GM21529 (cell line): Measurements from ENCODE around the gene ACP2.

Experiments used
- ATAC-seq: cut with Tn5 transposase; IDR thresholded peaks from one replicate; pipeline ENCODE4 v1.9.1; 2021; ENCODE audit not compliant: unreplicated experiment

Gene ACP2

GRCh38 chr11:47269002-47269828 is 20.6 kb upstream of the ACP2 start:
- ATAC-seq: peak; percentile 54

GRCh38 chr11:47268448-47269001 is 19.9 kb upstream of the ACP2 start:
- no peak for ATAC-seq

DNA sequence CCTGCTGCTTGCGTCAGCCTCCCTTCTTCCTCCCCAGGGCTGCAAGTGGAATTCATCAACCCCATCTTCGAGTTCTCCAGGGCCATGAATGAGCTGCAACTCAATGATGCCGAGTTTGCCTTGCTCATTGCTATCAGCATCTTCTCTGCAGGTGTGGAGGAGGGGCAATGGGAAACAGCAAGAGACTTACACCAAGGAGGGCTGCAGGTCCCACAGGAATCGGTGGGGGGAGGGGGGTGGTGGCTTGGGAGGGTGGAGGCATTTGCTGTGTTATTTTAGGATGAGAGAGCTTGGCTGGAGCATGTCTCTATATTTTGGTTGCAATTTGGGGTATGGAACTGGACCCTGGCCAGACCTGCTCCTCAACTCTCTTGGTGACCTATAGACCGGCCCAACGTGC is 19.3 kb upstream of the ACP2 start:
- ATAC-seq: no peak

DNA sequence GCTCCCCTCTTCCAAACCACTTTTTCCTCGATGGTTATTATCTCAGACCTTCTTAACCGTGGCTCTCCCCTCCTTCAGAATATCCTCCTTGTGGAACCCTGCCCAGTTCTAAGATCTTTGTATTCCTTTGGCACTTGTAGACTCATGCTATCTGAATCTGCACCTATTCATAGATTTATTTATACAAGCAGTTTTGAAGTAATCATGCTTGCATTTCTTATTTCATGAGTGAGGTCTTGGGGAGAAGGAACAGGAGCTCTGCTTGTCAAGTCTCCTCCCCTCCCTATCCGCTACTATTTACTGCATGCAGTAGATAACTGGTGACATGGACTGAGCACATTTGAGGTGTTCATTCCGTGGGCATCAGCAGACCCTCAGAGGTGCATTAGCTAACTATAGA is 15.9 kb upstream of the ACP2 start:
- no peak for ATAC-seq

DNA sequence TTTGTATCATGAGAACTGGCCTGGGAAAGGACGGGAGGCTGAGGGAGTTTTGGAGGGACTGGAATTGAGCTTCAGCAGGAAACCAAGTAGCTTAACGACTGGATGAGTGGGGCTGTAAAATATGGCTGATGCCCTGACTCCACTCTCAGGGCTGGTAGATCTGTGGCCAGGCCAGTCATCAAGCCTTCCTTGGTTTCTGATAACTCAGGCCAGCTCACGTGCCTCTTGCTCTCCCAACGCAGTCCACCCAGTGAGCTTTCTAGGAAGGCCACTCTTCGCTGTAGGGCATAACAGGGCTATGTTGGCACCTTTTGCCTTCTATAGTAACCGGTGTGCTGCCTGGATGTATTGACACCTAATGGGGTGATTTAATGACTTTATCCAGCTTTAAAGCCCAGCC is 15.5 kb upstream of the ACP2 start:
- ATAC-seq: no peak

DNA sequence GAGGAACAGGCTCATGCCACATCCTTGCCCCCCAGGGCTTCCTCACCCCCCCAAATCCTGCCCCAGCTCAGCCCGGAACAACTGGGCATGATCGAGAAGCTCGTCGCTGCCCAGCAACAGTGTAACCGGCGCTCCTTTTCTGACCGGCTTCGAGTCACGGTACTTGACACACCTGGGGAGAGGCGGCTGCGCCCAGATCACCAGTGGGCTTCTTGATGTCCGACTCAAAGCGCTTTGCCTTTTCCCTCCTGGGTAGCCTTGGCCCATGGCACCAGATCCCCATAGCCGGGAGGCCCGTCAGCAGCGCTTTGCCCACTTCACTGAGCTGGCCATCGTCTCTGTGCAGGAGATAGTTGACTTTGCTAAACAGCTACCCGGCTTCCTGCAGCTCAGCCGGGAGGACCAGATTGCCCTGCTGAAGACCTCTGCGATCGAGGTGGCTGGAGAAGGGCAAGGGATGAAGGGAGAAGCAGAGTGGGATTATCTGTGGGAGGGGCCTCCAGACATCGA is 12.7 kb upstream of the ACP2 start:
- ATAC-seq: no peak

GRCh38 chr11:47260366-47260765 is 11.8 kb upstream of the ACP2 start:
- no peak for ATAC-seq

GRCh38 chr11:47259232-47259977 is 10.8 kb upstream of the ACP2 start:
- no peak for ATAC-seq

GRCh38 chr11:47258317-47258902 is 9.8 kb upstream of the ACP2 start:
- no peak for ATAC-seq

- no peak for ATAC-seq
These were observed 9.1 kb upstream of the ACP2 start, which contains the start of gene NR1H3 for GRCh38 chr11:47257517-47258316. NR1H3 (plus strand) TSS chr11:47257996; CDS start chr11:47259217, 1,221 bp downstream.

- ATAC-seq: no peak
These were observed 8.5 kb upstream of the ACP2 start for GRCh38 chr11:47257177-47257516.

DNA sequence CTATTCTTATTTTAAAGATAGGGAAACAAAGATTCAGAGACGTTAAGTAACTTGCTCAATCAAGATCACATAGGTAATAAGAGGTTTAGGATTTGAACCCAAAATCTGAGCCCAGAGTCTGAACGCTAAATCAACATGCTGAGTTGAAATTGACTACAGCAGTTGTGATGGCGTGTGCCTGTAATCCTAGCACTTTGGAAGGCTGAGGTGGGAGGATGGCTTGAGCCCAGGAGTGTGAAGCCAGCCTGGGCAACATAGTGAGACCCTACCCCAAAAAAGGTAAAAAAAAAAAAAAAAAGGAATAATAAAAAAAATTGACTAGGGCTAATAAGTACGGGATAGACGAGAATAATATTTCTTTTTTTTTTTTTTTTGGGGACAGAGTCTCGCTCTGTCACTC is 7.8 kb upstream of the ACP2 start:
- ATAC-seq: no peak

DNA sequence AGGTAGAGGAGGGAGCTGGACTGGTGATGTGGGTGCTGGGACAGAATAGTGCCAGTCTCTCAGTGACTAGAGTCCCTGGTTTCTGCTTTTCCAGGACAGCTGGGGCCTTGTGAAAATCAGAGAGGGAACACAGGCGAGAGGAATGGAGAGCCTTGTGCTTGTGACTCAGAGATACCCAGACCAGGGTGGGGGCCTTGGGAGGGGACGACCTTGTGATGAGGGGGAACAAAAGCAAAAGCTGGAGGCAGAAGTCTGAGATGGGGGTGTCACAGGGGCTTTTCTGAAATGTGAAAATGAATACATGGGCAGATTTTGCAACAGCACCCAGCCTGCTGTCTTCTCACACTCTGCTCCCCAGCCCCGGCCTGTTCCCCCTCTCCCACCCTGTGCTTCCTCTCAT is 5.8 kb upstream of the ACP2 start:
- no peak for ATAC-seq

- ATAC-seq: no peak
These were observed 5.0 kb upstream of the ACP2 start for GRCh38 chr11:47253660-47254059.

GRCh38 chr11:47251751-47252150 is 3.1 kb upstream of the ACP2 start:
- no peak for ATAC-seq

- no peak for ATAC-seq
These were observed 733 bp upstream of the ACP2 start for GRCh38 chr11:47249378-47249715.

- ATAC-seq: peak; percentile 32
These were observed 330 bp downstream of the ACP2 start for GRCh38 chr11:47248304-47248663.

DNA sequence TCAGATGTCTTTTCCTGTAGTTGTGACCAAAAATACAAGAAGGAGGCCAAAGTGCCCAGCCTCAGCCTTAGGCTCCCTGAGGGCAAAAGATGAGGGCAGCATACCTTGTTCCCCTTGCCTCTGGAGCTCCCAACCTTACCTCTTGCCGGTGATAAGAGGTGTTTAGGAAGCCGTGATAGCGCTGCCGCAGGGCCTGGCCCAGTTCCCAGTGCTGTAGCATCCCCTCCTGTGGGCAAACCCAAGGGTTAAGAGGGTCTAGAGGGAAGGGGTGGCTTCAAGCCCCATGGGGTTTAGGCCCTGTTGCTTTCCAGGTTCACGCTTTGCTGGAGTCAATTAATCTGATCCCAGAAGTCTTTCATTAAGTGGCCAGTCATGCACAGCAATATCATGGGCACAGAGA is 1.1 kb downstream of the ACP2 start:
- ATAC-seq: no peak

- ATAC-seq: no peak
These were observed 2.8 kb downstream of the ACP2 start for GRCh38 chr11:47245611-47246357.
